T-helper 9 cell (primary cell): ENCODE measurements around the gene VGLL4.

Experiments
- DNase-seq: peaks from one replicate; pipeline ENCODE4 v3.0.0-alpha.2; 2020

VGLL4 gene

GRCh38 chr3:11653298-11654055, 9.8 kb upstream of the VGLL4 start:
- DNase-seq, result no peak

DNA sequence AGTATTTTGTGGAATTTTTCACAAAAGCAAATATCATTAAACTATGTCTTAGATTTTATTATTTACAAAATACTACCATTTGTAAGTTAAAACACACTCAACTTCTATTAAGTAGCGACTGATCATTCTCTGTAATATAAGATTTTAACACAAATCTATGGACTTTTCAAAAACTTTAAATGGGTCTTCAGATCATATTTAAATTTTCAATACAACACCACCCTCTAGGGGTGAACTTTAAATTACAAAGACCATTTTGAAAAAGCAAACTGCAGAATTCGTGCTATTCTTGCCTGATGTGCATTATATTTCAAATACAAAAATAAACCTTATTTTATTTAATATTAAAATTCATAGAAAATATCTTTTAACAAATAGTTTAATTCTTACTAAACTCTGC, 8.2 kb upstream of the VGLL4 start:
- DNase-seq, result no peak

- no peak for DNase-seq
Measured at GRCh38 chr3:11651477-11651876, 7.8 kb upstream of the VGLL4 start.

DNA sequence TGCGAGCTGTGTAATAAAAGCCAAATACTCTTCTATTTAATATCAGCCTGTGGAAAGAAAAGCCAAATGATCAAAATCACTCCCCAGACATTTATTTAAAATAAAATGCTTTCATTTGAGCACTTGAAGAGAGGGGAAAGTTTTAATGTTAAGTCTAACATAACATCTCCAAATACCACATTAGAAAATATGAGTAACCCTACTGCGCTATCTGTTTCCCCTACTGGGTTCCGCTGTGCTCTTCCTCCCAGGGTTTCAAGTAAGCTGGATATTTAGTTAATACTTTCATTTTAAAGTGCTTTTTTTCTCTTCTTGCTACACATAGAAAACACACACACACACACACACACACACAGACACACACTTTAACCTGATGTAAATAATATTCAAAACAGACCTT, 6.7 kb upstream of the VGLL4 start:
- no peak for DNase-seq

GRCh38 chr3:11648735-11649134, 5.0 kb upstream of the VGLL4 start:
- DNase-seq, result no peak

DNA sequence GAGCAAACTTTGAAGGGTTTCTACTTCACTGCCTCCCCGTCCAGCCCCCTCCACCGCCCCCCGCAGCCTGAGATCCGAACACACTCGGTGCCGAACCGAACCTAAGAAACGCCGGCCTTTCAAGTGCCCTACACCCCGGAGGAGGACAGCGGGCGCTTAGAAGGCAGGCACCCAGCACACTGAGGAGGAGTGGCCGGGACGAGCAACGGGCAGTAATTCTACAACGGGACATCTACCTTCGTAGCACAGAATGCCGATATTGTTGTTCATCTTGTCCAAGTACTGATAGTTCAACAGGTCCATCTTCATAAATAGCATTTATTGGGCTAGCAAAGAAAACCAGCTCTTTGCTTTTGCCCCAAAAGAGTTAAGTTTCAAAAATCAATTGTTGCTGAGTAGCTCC, 513 bp downstream of the VGLL4 start:
- no peak for DNase-seq

DNA sequence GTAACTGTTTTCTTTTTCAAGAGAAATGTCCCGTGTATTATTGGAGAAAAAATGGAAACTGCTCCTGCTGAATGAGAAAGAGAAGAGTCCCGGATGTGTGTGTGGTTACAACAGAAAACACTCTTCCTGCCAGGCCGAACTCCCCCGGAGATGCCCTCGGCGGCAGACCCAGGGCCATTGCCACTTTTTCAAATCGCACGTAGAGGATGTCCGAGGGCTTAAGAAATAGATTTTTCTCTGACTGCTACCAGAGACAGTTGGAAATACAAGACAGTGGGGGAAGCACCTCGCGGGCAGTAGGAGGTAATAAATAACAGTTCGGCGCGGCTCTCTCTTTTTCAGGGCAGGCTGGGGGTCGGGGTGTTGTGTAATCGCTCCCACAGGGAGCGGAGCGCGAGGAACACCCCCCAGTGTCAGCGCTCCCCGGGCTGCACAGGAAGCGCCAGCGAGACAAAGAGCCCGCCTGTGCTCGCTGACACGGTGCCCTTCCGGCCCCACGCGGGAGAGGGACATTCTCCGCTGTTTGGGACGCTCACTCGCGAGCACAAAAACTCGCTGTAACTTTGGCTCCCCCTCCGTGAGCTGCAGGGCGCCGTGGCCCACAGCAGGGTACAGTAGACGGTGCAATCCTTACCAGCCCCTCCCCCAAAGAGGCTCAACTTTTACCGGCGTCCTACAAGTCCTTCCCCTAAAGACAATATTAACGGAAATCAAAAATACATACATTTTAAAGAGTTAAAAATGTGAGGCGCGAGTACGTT, 1.1 kb downstream of the VGLL4 start:
- DNase-seq, result peak; percentile 50

DNA sequence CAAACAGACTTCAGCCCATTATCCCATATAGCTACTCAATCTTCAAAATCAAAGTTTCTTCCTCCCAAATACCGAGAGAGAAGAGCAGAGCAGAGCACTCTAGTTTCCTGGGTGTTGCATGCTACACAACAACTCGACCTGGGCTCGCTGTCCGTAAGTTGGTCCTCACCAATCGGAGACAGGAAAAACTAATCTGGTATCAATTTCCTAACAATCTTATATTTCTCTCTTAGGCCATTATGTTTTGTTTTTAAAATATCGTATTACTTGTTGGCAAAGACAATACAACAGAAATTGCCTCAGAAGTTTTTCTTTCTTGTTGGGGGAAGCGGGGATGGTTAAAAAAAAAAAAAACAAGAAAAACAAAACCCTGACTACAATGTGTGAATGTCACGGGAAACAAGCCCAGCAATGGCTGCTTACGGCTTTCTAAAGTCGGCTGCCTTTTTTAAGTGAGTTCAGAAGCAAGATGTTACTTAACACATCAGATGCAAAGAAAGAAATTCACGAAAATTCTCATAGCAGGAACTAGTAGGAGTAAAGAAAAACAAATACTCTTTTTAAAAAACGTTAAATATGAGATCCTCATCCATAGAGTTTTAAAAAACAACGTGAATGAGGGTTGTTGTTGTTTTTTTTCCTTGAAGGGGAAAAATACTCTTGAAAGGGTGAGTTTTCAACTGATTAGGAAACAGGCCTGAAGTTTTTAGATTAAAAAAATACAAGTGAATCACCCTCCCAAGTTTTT, 1.9 kb downstream of the VGLL4 start:
- DNase-seq, result no peak

GRCh38 chr3:11641316-11641682, 2.4 kb downstream of the VGLL4 start:
- DNase-seq, result no peak

DNA sequence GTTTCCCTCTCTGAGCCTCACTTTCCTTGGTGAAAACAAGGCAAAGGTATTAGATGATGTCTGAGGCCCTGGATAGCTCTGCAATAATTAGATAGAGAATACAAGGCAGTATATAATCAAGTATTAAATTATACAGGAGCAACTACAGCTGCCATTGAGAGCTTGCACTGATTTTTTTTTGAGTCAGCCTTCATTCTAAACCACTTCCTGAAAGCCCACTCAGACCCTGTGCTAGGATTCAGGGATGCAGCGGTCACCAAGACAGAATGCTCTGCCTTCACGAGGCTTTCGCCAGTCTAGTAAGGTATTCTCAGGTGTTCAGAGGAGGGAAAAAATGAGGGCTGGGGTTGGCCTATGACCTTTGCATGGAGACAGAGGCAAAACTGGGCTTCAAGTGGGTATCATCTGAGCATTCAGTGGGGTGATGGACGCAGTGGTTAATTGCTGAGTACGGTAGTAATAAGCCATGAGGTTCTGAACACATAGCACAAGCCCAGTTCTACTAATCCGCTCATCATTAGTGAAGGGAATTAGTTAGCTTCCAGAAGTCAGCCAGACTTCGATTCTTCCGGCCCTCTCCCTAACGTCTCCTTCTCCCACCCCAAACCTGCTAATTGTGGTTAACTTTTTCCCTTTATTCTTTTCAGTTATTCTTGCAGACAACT, 3.6 kb downstream of the VGLL4 start:
- no peak for DNase-seq

DNA sequence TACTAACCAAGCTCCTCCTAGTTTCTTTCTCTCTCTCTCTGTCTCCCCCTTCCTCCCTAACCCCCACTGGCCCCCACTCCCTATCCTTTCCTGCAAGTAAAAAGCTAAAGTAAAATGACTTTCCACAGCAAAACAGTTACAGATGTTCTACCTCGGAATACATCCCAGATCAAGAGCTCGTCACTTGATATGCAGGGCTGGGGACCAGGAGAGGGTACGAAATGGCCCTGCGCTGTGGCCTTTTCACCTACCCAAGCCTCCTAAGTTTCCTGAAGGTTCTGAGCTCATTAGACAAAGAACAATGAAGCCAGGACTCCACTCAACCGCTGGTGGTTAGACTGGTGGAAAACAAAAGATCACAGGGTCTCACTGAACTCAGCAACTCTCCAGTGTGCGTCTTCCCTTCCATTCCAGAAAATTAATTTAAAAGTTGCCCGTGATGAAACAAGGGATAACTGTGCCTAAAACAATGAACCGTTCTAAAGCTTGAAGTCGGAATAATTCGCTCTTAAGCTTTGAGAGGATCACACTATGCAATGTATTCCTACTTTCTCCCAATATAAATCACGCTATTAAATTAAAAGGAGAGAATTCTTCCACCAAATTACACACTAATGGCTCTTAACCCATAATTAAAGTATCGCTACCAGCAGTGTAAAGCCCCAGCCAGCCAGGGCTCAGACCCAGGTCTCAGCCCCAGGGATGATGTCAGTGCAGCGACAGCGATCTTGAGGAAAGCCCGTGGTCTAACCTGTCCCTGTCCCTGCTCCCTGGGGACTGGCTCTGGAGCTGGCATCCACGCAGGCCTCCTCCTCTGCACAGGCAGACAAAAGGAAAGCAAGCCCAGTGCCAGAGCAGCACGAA, 5.0 kb downstream of the VGLL4 start:
- DNase-seq, result no peak

DNA sequence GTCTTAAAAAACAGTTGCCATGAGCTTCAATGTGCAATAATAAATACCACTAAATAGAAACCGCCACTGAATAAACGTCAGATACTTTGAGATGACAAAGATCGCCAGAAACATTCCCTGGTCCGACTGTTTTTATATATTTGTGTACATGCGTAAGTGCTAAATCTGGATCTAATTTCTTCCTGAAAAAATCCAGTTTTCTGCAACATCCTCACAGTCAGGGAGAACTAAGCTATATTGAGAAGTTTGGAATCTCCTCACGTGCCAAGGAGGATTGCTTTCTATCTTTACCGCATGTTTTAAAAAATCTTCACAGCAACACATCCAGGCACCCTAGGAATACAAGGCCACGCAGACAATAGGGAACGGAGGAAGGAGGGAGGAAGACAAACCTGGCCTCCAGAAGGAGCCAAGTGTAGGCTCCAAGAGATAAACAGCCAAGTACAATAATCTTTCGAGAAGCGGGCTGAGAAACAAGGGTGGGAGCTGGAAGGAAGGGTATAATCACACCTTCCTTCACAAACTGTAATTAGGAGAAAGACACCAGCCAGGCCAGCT, 5.7 kb downstream of the VGLL4 start:
- DNase-seq, result no peak

DNA sequence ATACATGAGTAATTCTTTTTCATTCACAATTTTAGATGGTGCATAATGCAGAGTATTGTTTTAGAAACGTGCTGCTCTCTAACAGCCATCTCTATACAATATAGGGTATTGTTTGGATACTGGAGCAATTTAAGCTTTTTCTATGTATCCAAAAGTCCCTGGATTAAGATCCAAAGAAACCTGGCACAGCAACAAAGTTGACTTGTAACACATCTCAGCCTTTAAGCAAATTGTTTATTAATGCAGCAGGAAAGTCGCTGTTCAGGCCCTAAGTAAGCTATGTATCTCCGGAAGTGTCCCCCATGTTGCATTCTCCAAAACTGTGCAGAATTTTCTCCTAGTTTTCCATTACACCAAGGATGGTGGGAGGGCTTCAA, 7.3 kb downstream of the VGLL4 start:
- no peak for DNase-seq

DNA sequence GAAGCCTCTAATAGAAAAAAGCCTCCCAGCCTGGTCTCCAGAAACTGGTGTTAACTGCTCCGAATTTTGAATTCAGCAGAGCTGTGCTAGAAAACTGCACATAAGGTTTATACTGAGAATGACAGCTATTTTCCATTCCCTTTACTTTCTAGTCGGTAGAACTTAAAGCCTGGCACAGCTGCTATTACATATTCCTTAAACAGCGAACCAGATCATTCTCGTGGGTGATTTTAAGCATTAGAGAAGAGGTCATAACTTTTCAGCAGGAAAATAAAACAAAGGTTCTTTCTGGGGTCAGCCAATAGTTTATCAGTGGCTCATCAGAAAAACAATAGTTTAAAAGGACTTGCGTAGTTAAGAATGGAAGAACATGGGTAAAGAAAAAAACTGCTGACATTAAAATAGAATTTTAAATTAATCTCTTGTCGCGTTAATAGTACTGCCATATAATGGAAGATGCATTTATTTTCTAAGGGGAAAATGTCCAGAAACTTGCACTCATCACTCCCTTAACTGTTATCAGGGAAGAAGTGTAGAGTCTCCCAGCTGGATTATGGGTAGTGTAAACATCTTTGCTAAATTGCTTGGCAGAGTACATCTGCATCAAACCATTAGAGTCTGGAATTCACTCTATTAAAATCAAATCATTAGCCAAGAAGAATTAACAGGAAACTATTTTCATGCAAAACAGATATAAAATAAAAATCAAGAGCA, 7.9 kb downstream of the VGLL4 start:
- no peak for DNase-seq

GRCh38 chr3:11634974-11635612, 8.6 kb downstream of the VGLL4 start:
- no peak for DNase-seq

DNA sequence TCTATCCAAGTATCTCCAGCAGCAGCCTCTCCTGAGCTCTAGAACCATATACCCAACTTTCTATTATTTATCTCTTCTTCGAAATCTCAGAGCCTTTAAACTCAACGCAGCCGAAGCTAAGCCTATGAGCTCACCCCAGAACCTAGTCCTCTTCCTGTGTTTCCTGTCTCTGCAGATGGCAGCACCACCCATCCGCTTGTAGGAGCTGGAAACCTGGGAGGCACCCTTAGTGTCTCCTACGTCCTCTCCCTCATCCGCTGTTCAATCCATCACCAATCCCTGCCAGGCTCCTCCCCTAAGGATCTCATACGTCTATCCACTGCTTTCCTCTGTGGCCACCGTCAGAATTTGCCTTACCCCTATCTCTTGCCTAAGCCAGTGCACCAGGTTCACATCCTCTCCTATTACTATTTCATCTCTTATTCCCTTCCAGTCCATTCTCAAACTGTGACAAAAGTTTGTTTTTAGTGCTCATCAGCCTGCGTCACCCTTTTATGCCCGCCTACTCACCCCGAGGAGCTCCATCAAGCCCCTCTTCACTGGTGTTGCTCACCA, 9.6 kb downstream of the VGLL4 start:
- no peak for DNase-seq

GRCh38 chr3:11632966-11633365, 10.7 kb downstream of the VGLL4 start:
- no peak for DNase-seq

- DNase-seq, result no peak
Measured at GRCh38 chr3:11632564-11632963, 11.2 kb downstream of the VGLL4 start.

DNA sequence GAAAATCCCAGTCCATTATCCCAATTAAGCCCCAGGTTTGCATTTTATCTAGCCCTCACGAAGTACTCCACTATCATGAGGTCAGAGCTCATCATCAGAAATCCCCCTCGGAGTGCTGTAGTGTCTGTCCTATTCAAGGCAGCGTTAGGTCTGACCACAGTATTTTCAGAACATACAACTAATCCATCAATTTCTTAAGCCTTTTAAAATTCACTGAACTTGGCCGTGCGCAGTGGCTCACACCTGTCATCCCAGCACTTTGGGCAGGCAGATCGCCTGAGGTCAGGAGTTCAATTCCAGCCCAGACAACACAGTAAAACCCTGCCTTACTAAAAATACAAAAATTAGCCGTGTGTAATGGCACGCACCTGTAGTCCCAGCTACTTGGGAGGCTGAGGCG, 11.9 kb downstream of the VGLL4 start:
- no peak for DNase-seq

GRCh38 chr3:11629716-11630115, 14.0 kb downstream of the VGLL4 start:
- no peak for DNase-seq
